Measurements from ENCODE around the gene RIMKLA.

The RIMKLA gene

DNA sequence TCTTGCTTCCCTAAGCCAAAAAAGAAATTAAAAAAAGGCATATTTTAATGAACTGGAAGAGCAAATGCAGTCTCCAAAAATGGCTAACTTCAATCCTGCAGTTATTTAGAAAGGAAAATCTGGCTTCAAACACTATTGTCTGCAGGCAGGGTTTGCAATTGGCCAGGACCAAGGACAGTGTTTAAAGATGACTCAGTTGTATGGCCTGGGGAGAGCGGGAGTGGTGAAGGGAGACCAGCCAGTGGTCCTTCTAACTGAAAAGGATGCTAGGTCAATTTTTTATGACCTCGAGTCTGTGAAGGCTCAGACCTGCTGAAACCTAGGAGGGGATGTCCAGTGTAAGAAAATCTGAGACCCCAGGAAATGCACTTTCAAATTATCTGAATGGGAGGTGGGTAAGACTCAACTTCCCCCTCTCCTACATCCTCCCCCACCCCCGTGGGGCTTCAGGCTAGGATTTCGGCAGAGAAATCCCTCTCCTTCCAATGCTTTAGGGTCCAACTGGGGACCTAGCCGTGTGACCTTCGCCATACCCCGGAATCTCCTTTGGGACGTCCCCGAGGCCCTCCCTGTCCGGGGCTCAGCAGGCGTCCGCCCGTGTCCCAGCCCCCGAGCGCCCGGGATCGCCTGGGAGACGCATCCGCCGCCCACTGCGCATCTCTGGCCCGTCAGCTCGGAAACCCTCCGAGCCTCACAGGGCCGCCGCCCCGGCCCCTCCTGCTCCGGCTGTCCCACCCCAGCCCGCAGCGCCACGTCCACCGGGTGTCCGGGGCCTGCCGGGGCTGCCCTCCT is 602 bp upstream of the RIMKLA start:
- DNase-seq = no peak

DNA sequence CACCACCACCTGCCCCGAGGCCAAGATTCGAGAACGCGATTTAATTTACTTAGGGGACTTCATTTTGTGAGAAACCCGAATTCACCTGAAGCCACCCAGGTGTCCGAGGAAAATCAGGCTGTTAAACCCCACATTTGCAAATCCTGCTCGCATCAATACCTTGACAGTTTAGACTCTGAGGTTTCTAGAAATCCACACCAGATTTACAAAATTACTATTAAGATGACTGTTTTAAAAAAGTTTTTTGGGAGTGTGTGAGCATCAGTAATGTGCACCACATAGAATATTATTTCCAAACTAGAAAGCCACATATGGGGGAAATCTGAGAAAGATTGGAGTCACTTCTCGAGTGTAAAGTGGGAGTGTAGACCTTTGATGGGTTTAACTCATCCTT is 685 bp downstream of the RIMKLA start:
- DNase-seq = no peak

DNA sequence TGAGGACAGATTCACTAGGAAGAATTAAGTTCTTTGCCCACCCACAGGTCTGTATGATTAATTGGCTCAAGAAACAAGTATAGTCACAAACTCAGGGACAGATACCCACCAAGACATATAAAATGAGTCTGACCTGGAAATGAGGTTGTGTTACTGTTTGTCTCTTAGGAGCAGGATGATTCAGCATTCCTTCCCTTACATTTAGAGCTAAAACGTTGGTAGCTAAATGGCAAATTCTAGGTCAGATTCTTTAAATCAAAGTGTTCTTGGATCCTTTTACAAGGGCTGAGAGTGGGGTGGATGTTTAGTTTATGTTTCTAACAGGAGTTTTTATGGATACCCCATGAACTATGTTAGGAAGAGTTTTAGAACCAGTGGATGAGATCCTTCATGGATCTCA is 4.7 kb downstream of the RIMKLA start:
- no peak for DNase-seq

DNA sequence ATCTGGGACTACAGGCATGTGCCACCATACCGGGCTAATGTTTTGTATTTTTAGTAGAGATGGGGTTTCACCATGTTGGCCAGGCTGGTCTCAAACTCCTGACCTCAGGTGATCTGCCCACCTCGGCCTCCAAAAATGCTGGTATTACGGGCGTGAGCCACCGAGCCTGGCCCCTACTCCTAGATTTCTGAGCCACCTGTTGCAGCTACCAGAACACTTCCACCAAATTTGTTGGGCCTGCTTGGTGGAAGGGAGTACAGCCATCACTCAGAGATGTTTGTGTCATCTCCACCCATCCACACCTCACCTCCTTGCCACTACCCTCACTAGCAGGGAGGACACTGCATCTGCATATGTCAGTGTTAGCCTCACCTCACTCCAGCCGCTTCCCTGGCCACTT is 5.5 kb downstream of the RIMKLA start:
- no peak for DNase-seq

DNA sequence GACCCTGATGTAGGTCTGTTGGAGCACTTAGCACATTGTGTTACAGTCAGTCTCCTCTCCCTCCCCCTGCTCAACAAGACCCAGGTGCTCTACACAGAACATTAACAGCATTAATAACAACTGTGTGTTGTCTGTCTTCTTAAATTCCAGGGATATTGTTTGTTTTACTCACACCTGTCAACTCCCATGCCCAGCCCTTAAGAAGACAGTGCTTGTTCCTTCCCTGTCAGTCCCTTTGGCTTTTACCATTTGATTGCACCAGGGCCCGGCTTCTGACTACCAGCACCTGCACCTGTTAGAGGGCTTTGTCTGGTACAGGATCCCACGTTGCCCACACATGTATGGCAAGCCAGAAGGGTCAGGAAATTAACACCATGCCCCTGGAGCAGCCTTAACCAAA is 11.7 kb downstream of the RIMKLA start:
- DNase-seq = no peak

DNA sequence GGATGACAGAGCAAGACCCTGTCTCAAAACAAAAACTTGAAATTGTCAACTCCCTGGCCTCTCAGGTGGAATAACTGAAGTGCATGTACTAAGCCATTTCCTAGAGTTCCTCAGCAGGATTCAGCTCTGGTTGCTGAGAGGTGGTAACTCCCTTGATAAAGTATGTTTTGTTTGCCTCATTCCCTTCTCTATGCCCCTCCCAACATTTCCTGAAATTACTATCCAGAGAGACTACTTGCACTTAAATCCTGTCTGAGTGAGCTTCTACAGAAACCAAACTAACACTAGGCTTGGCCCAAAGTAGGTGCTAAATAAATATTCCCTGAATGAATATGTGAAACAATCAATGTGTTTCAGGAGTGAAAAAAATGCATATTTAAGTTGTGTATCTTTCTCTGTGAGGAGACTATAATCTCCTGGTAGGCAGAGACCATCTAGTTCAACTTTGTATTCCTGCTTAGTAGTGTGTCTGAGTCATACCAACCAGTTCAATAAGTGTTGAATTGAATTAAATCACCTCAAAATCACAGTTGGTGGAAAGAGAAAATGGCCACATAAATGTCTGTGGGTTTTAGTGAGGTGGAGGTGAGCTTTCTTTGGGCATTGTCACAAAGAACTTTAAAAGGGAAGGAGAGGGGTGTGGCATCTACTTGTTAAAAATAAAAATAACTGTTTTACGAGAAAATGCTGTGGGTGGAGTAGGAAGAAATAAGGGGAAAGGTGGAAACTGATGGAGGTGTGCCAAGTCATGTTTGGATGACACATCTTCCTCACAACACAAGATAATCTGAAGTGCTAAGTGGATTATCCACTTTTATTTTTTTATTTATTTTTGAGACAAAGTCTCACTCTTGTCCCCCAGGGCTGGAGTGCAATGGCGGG is 12.6 kb downstream of the RIMKLA start:
- DNase-seq = no peak

DNA sequence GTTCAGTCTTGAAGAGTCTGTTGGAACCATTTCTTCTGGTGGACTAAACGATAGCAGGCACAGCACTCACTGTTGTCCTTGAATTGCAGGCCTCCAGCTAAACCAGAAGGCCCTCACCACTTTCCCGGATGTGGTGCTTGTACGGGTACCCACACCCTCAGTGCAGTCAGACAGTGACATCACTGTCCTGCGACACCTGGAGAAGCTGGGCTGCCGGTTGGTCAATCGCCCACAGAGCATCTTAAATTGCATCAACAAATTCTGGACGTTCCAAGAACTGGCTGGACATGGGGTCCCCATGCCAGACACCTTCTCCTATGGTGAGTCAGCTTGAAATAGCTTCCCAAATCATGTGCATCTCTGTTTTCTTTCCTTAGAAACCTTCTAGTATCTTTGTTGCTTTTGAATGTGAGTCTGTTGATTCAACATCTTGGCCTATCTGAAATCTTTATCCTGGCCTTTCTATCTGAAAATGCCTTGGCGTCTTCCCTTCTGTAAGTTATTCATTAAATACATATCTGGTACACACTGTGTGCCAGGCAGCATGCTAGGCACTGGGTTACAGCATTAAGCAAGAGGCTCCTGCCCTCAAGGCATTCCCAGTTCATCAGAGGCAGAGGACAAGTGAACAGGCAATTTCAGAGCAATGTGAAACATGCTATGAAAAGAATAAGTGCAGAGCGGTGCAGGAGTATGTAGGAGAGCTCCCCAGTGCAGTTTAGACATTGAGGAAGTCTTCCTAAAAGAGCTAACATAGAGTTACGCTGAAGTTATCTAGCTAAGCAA is 18.9 kb downstream of the RIMKLA start:
- DNase-seq = no peak

DNA sequence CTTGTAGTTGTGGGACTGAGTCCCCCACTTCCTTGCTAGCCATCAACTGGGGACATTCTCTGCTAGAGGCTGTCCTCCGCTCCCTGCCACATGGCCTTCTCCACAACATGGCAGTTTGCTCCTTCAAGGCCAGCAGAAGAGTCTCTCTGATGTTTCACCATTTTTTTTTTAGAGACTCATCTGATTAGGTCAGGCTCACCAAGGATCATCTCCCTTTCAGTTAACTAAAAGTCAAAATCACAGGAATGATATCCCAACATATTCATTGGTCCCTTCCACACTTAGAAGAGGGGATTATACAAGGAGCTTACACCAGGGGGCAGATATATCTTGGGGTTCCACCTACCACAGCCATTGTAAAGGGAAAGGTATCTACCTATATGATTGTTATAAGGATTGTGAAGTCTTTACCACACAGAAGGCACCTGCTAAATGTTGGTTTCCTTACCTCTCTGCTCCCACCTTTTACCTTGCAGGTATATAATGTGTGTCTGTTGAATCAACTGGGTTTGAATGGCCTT is 23.3 kb downstream of the RIMKLA start:
- no peak for DNase-seq

DNA sequence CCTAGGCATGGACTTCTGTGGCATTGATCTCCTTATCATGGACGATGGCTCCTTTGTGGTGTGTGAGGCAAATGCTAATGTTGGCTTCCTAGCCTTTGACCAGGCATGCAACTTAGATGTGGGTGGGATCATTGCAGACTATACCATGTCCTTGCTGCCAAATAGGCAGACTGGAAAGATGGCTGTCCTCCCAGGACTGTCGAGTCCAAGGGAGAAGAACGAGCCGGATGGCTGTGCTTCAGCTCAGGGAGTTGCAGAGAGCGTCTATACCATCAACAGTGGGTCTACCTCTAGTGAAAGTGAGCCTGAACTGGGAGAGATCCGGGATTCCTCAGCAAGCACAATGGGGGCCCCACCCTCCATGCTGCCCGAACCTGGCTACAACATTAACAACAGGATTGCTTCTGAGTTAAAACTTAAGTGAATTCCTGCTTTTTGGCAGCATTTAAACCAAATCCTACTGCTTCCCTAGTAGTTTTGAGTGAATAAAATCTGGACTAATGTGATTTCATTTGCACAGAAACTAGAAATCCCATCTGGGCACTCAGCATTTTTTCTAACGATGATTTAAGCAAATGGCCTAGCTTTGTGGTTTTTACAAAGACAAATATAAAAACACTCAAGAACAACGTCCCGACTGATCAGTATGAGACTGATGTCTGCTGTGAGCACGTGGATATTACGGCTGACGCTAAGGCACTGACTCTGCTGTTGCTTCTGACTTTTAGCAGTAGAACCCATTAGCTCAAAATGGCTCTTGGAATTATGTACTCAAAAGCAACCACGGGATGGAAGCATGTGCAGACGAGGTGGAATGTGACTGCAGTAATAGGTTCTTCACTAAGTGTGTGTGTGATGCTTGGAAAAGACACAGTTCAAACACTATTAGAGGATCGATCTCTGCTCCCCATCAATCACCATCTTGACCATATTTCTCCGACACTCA is 34.2 kb downstream of the RIMKLA start:
- DNase-seq = no peak

DNA sequence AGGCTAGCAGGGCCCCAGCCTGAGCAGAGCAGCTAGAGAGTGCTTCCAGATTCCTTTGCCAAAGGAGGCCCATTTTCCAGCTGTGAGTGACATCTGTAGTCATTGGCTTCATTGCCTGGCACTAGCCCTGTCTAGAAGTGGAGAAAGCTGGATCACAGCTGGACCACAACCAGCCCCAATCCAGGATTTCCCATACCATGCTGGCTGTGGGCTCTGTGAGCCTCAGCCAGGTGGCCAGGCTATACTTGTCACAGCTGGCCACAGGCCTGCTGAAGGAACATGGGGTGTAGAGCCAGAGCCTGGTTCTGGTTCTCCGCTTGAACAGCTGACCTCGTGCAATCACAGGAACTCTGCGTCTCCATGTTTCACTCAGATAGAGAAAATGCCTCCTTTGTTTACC is 36.6 kb downstream of the RIMKLA start:
- DNase-seq = no peak

DNA sequence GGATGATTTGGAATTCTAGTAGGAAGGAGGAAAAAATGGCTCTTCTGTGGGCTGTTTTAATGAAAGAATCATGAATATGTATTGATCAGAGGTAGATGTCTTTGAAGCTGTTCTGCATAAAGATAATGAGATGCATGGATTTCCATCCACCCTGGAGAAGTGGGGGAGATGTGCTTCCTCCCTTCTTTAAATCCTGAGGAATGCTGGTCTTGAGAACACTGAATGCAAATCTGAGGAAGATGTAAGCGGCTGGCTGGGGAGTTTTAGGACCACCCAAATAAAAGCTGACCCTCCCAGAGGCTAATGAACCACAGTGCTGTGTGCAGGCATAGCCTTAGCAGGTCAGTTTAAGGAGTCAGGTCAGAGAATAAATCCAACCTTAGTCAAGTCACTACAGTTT is 37.9 kb downstream of the RIMKLA start:
- no peak for DNase-seq

DNA sequence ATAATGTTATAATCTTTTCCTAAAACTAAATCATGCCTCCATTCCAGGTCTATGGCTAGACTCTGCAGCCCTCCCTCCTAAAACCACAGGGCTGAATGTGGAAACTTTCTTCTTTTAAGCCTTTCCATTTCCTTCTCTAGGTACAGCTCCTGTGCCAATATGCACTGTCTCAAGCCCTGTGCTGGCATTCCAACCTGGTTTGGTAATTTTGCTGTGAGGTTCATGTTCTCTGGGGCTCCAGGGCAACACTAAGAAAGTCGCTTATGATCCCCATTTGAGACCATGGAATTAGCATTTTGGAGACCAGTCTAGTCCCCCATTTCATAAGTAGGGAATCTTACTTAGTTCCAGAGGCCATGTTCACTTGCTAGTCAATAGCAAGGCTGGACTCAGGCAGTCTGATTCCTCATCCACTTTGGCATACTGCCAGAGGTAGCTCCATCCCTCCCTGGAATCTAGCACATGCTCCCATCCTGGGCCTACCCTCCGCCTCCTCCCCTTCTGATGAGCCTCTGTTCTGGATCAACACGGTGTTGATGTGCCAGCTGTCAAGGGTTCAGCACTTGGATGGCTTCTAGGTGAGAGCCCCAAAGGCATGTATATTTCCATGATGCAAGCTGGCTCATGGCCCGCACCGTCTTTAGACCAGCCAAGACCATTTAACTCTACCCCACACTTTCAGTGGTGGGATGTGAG is 38.7 kb downstream of the RIMKLA start:
- no peak for DNase-seq

DNA sequence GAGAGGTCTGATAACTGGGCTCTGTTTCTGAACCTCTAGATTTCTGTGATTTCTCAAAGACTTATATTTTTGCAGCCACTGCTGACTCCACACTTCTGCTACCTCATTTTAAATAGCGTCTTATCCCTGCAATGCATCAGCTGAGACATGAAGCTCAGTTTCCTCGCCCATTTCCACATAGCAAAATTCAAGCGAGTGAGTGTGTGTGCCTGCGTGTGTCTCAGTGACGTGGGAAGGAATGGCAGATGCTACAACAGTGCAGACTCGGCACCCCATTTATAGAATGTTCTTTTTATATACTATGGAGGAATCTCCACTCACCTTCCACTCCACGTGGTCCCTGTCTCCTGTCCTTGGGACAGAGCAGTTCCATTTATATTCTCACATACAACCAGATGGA is 39.5 kb downstream of the RIMKLA start:
- no peak for DNase-seq

DNA sequence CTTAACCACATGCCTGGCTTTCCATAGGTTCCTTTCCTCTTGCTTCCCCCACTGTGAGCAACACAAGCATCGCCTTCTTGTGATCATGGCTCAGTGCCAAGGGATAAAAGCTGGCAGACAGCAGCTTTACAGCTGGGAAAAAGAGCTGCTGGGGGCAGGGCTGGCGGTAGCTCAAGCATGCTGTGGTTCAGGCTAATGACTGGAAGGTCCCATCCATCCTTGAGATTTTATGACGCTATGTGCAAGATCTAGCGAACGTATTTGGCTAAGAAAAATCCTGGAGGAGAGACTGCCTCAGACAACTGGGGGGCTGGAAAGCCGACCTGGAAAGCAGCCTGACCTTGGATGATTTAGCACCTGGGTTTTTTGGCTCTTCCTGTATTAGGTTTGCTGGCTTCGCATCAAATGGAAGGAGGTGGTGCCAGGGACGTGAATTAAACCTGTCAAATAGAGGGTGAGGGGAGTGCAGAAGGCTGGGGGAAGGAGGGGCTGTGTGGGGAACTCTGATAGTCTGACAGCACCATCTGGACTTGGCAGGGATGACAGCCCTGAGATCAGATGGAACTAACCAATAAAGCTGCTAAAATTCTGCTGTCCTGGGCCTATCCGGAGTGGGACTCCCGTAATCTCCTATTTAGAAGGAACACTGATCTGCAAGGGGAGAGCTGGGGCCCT is 40.5 kb downstream of the RIMKLA start:
- DNase-seq = no peak

DNA sequence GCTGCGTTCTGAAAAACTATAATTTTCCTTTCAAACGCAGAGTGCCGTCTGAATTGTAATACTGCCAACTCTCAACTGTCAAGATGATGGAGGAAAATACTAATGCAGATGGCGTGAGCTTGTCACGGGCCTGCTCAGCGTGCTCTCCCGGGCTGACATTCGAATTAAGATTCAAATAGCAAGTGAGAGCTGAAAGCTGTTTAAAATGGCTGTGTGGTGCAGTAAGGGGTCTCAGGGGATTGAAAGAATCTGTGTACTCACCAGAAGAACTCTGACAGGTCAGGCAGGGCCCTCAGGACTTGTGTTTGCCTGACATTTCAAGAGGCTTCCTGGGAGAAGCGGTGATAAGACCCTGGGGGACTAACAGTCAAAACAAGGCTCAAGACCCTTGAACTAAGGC is 42.1 kb downstream of the RIMKLA start:
- no peak for DNase-seq

DNA sequence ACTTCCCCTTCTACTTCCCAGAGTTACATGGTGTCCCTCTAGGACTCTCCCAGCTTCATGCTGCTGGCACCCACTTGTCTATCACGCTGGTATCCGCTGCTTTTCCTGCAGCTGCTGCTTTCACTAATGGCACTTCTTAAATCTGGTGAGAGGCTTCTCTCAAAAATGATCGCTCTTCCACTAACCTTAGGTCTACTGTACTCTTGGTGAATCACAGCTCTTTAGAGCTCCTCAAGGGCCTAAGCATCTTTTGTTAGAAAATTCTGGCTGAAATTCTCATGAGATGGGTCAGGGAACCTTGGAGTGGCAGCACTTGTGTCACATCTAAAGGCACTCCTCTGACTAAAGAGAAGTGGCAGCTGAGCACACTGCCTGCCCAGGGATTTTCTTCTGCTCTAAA is 43.1 kb downstream of the RIMKLA start:
- no peak for DNase-seq

DNA sequence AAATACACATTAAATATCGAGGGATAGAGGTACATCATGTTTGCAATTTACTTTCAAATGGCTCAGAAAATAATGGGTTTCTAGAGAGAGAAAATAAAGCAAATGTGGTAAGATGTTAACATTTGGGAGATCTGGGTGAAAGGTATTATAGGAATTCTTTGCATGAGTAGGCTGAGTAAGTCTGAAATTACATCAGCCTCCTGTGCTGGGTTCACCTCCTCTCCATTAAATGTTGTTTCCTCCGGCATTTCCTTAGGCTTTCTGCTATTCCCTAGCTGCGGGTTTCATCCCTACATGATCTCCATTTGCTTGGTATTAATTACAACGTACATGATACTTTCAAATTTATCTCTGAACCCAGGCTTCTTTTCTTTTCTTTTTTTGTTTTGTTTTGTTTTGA is 43.6 kb downstream of the RIMKLA start:
- no peak for DNase-seq

DNA sequence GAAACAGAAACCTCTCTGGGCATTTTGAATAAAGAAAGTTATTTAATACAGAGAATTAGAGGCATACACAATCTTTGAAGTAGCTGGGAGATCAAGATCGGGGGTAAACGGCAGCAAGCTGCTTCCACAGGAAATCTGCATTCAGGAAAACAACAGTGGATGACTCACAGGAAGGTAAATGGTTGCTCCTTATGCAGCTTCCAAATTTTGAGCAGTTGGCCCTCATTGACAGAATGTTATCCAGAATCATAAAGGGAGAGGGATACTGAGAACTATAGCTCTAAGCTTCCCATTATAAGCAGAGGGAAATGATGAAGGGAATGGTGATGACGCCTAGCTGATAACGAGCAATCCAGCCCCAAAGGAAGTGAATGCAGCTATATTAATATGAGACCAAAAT is 46.6 kb downstream of the RIMKLA start:
- no peak for DNase-seq

DNA sequence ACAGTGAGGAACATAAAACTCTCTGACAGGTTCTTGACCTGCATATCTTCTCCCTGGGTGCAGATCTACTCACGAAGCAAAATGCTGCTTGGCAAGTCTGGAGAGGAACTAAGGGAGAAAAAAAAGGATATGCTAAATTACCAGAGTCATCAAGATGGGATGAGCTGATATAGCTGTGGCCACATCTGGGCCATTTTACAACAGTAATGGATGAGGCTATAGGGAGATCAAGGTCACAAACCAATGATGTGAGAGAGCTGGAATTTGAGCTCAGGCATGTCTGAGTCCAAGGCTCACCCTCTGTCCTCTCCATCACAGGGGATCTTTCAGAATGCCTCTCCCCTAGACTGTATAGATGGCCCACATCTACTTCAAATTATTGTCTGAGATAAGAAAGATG is 49.0 kb downstream of the RIMKLA start:
- no peak for DNase-seq

DNA sequence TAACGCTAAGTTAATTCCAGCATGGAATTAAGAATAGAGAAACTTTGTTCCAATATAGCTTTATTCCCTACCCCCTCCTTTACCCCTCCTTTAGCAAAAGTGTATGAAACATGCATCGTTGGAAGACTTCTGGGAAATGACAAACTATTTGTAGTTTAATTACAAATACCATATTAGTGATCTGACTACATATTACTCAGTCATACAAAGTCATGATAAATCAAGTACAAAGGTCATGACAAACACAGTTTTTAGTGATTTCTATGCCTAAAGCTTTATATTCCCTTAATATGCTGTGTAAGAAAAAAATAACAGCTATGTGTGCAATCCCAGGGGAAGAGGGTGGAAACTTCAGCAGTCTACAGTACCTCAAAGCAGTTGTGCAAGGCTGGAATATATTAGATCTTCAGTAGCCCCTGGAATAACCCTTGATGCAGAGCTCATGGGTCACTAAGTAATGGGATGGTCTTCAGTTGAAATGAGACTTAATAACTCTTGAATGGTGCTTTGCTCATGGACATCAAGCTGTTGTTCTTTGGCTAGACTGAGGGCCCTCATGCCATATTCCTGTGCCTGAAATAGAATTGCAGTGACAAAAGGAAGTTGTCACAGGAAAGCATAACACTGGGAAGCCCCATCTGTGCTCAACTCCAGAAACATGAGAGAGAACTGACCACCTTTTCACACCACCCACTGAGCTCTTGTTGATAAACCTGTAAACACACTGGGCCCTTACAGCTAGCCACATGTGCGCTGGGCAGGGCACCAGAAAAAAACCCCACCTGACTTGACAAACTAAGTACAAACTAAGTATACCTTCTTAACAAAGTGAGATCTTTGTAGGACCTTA is 49.9 kb downstream of the RIMKLA start:
- DNase-seq = no peak
